Gastrocnemius medialis (tissue), 4 donors: Measurements from ENCODE around the gene COBL. TPM values are rescaled to one million over a fixed set of nuclear protein-coding genes. Genes with fewer than 3 reads are reported as not detected.

Experiments
- ATAC-seq, 2 donors: fragments of 150-250 bp; one replicate each; pipeline ENCODE4 v1.9.1; 2016
- DNase-seq, 2 donors: peaks; one replicate each; pipeline ENCODE4 v3.0.0-alpha.2; 2019
- H3K27ac ChIP-seq, 4 donors: fragments of 200-600 bp; sonication (generic); 1 replicate in 1 of 4; 2 replicates in 3 of 4; pipeline ENCODE4 v1.5.1; 2016 to 2018; ENCODE audit warnings: mild to moderate bottlenecking in 2 of 4, moderate library complexity in 1 of 4
- H3K27me3 ChIP-seq, 3 donors: fragments of 200-600 bp; sonication (generic) in 2 of 3; 1 replicate in 1 of 3; 2 replicates in 2 of 3; pipeline versions ENCODE4 v1.5.1 to v1.6.0; 2016 to 2019; ENCODE audit warnings: mild to moderate bottlenecking in 1 of 3, moderate library complexity in 1 of 3
- H3K36me3 ChIP-seq, 2 donors: fragments of 200-600 bp; sonication (generic) in 1 of 2; one replicate each; pipeline ENCODE4 v1.5.1; 2017 to 2018
- H3K4me1 ChIP-seq, 2 donors: fragments of 200-600 bp; sonication (generic) in 1 of 2; one replicate each; pipeline ENCODE4 v1.5.1; 2016 to 2017; ENCODE audit warnings: mild to moderate bottlenecking in 2 of 2
- H3K4me3 ChIP-seq, 4 donors: fragments of 200-600 bp; sonication (generic) in 3 of 4; 1 replicate in 1 of 4; 2 replicates in 3 of 4; pipeline ENCODE4 v1.5.1; 2016 to 2019; ENCODE audit warnings: mild to moderate bottlenecking in 2 of 4
- H3K9me3 ChIP-seq, 3 donors: fragments of 200-600 bp; sonication (generic) in 2 of 3; 1 replicate in 1 of 3; 2 replicates in 2 of 3; pipeline ENCODE4 v1.5.1; 2016 to 2019
- CTCF ChIP-seq, 5 experiments: fragments of 450-650 bp in 3 of 5; fragments of 200-600 bp in 2 of 5; sonication (generic) in 2 of 5; IDR thresholded peaks in 4 of 5; conservative IDR thresholded peaks in 1 of 5; 1 replicate in 4 of 5; 2 replicates in 1 of 5; pipeline ENCODE4 v1.5.1; 2016 to 2019; ENCODE audit warnings: antibody characterized with exemption in 5 of 5, mild to moderate bottlenecking in 3 of 5, moderate library complexity in 3 of 5
- POLR2A ChIP-seq, 2 donors: fragments of 450-650 bp; IDR thresholded peaks; one replicate each; pipeline ENCODE4 v1.6.1; 2017; ENCODE audit warnings: antibody characterized with exemption in 2 of 2, mild to moderate bottlenecking in 2 of 2, moderate library complexity in 2 of 2
- in situ Hi-C, 4 donors: fragments of 200-750 bp; cut with MboI; loops; one replicate each; pipeline versions ENCODE4 v1.15.0 to v1.8.0; 2017; ENCODE audit warnings: low sequenced_read_pairs in 4 of 4
- intact Hi-C: fragments of 100-400 bp; cut with DNase I; formaldehyde crosslinking; loops from one replicate; pipeline ENCODE4 v1.15.1; 2023; ENCODE audit warnings: low total_unique reads
- total RNA-seq, 4 donors: library from RNA; depleted of rRNA; stranded (reverse); fragments of >200 nt; gene quantifications; one replicate each; pipeline versions ENCODE4 v1.1.0 to v1.2.3, GENCODE V29; 2016

COBL gene
- total RNA-seq, 4 donors from 2014 or later: 82.1 to 170 (median 124) TPM

- Histone ChIP-seq H3K9me3 (no peaks in the 10 kb centered on the region), H3K36me3 (no peaks in the 10 kb centered on the region), H3K4me3 (no peak overlapping the region), H3K4me1 (peaks cover 8 to 12% of the 10 kb centered on the region in 2 donors), H3K27me3 (no peaks in the 10 kb centered on the region), H3K27ac (peak overlapping the region in 3 of 4 donors; percentile 22 to 62 (median 60))
- intact Hi-C loops (loop anchor here (5.0 kb wide), 4 partner anchors 41 to 181 kb away; no protein-coding TSS in a partner anchor), in situ Hi-C loops (no loop called here)
- no peak for TF ChIP-seq CTCF (IDR thresholded peaks at IDR 0.05 in 4 of 5, conservative IDR thresholded peaks at IDR 0.05 in 1 of 5)
- TF ChIP-seq POLR2A (IDR thresholded peaks at IDR 0.05): no peak
- ATAC-seq (peak; percentile 95), DNase-seq (peak; percentile 50 to 67)
Measured at GRCh38 chr7:51186531-51186930, 130.1 kb downstream of the COBL start.

GRCh38 chr7:51182636-51183166 is 133.9 kb downstream of the COBL start:
- DNase-seq: no peak
- H3K36me3 ChIP-seq: no peaks in the 10 kb centered on the region
- intact Hi-C loops: no loop called here
- no peak for TF ChIP-seq CTCF (IDR thresholded peaks at IDR 0.05 in 4 of 5, conservative IDR thresholded peaks at IDR 0.05 in 1 of 5)
- TF ChIP-seq POLR2A (IDR thresholded peaks at IDR 0.05): no peak
- no peaks in the 10 kb centered on the region for H3K9me3 ChIP-seq
- ATAC-seq: no peak
- no peak overlapping the region for H3K27ac ChIP-seq
- no peak overlapping the region for H3K4me3 ChIP-seq
- in situ Hi-C loops: no loop called here
- no peaks in the 10 kb centered on the region for H3K27me3 ChIP-seq
- H3K4me1 ChIP-seq: peaks cover 8 to 11% of the 10 kb centered on the region in 2 donors

DNA sequence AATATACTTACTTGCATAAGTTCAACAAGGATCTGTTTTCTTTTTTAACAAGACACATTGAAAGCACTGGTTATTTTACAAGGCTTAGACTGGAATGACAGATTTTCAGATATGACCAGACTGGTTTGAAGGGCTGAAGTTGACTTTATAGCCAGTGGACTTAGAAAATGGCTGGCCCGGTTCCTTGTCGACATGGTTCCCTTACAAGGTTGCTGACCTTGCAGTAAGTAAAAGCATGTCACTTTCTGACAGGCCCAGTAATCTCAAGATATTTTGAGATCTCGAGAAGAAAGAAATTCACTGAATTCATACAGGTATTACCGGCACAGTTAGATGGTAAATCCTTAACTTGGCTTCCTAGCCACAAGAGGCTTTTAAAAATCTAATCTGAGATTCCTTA is 136.5 kb downstream of the COBL start:
- no peak overlapping the region for H3K27ac ChIP-seq
- H3K4me3 ChIP-seq: no peak overlapping the region
- ATAC-seq (no peak), DNase-seq (no peak)
- intact Hi-C loops (no loop called here), in situ Hi-C loops (no loop called here)
- no peaks in the 10 kb centered on the region for H3K9me3 ChIP-seq
- H3K36me3 ChIP-seq: no peaks in the 10 kb centered on the region
- H3K4me1 ChIP-seq: no peaks in the 10 kb centered on the region
- no peak for TF ChIP-seq CTCF (IDR thresholded peaks at IDR 0.05 in 4 of 5, conservative IDR thresholded peaks at IDR 0.05 in 1 of 5)
- no peak for TF ChIP-seq POLR2A (IDR thresholded peaks at IDR 0.05)
- no peaks in the 10 kb centered on the region for H3K27me3 ChIP-seq

- DNase-seq (no peak), ATAC-seq (no peak)
- H3K4me3 ChIP-seq: no peak overlapping the region
- H3K27me3 ChIP-seq: no peaks in the 10 kb centered on the region
- H3K4me1 ChIP-seq: no peaks in the 10 kb centered on the region
- TF ChIP-seq POLR2A (IDR thresholded peaks at IDR 0.05) (no peak), CTCF (IDR thresholded peaks at IDR 0.05 in 4 of 5, conservative IDR thresholded peaks at IDR 0.05 in 1 of 5) (no peak)
- in situ Hi-C loops: no loop called here
- H3K36me3 ChIP-seq: no peaks in the 10 kb centered on the region
- no peak overlapping the region for H3K27ac ChIP-seq
- intact Hi-C loops: no loop called here
- no peaks in the 10 kb centered on the region for H3K9me3 ChIP-seq
Measured at GRCh38 chr7:51175992-51176388, 140.6 kb downstream of the COBL start.
